HG03558 (cell line): ENCODE results near the gene DCANP1.

ENCODE experiments used
- ATAC-seq: cut with Tn5 transposase; IDR thresholded peaks from one replicate; pipeline ENCODE4 v1.9.1; 2021; ENCODE audit warnings: moderate number of reproducible peaks; ENCODE audit not compliant: unreplicated experiment; ENCODE audit errors: extremely low read depth

DCANP1 gene

DNA sequence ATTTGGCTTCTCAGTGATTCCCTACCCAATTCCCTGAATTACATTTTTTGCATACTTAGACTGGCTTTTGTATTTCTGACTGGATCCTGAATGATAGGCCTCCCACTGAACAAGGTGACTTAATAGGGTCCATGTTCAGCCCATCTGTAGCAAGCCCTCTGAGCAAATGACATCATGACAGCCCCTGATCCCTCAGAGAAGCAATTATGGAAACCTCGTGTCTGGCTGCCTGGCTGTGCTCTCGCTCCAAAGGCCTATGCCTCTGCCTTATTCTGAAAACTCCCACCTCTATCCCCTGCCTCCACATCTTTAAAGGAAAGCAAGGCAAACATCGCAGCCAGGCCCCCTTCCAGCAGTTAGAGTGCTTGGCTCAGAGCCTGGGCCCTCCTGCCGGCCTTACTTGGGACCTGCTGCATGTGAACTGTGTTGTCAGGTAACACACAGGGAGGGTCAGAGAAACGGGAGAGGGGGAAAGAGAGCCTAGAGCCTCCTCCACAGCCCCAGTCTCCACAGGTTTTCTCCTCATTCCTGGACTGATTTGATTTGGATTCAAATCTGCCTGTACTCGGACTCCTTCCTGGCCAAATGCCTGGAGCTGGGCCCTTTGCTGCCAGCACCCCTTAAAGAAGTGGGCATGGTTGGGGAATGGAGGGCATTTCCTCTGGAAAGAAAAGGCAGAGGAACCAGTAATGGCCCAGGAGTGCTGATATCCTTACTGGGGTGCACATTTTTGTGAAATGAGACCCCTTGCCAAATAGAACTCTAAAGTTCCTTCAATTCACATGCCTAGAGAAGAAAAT, 3.8 kb downstream of the DCANP1 start:
- ATAC-seq, result no peak

DNA sequence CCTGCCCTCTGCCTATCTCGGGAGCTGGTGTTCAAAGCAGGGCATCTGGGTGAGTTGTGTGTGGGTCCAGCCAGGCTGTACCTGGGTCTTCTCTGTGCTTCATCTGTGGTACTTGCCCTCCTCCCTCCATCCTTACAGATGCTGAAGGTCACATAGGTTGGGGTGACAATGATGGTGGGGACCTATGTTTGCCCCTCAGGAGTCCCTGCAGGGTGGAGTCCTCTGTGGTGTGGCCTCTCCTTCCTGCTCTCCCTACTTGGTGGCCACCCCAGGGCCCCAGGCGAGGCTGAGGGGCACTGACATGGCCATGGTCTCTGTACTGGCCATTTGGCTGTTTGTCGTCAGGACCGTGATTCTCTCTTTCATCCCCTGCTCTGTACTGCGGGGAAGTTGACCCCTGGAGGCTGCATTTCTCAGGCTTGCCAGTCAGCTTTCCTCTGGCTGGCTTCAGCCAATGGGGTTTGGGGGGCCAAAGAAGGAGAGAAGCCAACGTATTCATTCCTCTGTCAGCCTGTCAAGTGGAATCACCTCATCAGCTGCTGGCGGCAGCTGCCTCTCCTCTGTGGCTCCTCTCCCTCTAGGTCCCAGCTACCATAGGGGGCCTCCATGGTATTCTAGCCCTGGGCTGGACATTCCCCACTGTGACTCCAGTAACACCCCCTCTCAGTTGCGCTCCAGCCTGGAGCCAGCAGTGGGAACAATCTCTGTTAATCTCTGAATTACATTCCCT, 4.6 kb downstream of the DCANP1 start:
- ATAC-seq, result no peak

DNA sequence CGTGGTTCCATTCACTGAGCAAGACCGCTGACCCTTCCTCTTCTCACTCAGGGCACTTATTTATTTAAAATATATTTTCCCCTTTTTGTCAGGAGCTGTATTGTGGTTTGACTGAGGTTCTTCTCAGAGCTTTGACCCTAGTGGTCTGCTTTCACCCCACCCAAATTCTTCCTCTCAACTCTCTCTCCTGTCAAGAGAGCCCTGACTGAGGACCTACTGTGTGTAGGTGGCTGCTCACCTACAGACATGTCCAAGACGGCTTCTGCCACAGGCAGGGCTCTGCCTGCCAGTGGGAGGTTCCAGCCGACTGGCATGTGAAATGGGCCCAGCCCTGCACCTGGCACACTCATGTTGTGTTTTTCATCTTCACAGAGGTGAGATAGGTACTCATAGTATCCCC, 5.2 kb downstream of the DCANP1 start:
- no peak for ATAC-seq

DNA sequence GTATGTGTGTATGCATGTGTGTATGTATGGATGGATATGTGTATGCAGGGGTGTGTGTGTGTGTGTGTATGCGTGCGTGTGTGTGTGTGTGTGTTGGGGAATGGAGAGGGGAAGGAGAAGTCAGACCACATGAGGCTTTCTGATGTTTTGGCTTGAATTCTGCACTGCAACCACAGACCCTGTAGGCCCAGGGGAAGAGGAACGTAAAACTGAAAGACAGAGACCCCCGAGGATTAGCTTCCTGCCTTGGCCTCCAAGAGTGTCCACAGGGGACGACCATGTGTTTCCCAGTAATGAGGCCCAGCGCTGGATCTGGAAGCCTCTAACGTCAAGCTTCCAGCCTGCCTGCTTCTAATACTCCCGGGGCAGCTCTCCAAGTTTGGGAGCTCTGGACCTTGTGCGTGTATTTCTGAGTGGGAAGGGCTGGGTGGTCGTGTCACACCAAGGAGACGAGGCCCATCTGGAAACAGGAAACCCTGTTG, 5.8 kb downstream of the DCANP1 start:
- ATAC-seq, result no peak

DNA sequence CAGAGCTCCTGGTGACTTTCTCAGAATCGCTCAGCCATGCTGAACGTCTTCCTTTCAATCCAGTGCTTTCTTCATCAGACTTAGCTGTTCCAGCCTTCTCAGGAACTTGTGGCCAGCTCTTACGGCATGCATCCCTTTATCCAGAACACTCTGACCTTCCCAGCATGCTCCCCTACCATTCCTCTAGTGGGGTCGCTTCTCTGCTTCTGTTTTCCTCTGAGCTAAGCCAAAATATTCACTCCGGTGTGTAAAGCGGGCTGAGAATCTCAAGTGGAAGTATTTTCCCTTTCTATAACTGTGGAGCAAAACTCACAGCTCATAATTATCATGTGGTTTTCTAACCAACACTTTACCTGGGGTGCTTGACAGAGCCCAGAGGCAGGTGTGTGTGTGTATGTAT, 6.2 kb downstream of the DCANP1 start:
- ATAC-seq, result no peak

DNA sequence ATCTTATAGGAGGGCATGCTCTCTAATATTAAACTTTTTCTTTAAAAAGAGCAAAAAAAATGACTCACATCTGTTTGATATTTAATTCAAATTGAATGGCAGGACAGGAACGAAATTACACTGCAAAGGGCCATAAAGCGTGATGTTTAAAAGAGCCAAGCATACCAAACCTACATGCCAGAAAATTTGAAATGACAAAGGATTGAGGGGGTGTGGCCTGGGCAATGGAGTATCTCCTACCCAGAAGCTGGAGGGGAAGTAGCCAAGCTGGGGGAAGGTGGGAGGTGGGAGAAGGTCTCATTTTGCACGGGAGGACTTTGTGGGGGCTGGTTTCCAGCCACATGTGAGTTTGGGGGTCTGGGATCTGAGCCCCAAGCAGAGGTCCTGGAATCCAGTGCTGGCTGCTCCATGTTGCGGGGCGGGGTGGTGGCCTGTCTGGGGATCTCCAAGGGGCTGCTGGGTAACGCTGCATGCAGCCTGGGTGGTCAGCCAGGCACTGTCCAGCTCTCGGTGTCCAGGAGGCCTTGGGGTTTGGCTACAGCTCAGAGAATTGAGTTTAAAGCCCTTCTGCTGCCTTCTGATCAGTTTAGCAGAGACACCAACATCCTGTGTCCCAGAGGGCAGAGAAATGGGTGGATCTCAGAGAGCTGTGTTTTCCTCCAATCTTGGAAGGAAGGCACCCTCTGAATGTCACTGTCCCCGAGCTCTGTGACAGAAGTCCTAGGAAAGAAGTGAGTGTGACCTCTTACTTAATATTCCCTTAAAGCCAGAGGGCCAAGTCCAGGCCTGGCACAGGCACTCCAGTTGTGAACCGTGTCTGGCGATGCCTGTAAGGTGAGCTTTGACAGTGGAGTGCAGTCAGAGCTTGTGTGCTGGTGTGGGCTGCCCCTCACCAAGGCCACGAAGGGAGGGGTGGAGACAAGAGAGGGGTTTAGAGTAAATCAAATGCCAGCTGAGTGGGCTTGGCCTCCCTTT, 7.6 kb downstream of the DCANP1 start:
- ATAC-seq, result no peak

DNA sequence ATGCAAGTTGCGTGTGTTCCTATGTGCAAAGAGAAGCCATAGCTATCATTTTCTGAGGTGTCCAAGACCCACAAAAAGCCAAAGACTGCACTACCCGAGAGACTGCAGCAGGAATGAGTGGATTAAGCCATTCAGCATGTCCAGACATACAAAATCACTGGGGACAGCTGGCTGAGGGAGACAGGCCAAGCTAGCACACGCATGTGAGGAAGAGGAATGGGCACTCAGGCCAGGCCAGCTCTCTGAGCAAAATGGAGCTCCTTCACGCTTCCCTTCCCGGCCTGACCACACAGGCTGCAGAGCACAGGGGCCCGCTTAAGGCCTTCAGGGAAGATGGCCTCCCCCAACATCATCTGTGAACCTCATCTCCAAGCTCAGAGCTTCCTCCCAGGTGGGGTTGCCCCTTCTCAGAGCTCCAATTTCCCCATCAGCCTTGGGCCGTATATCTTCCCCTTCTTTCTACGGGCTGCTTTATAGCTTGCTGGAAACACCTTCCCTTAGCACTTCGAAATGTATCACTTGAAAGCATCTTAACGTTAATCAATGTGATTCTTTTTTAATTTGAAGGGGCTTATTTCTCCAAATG, 8.4 kb downstream of the DCANP1 start:
- ATAC-seq, result no peak

DNA sequence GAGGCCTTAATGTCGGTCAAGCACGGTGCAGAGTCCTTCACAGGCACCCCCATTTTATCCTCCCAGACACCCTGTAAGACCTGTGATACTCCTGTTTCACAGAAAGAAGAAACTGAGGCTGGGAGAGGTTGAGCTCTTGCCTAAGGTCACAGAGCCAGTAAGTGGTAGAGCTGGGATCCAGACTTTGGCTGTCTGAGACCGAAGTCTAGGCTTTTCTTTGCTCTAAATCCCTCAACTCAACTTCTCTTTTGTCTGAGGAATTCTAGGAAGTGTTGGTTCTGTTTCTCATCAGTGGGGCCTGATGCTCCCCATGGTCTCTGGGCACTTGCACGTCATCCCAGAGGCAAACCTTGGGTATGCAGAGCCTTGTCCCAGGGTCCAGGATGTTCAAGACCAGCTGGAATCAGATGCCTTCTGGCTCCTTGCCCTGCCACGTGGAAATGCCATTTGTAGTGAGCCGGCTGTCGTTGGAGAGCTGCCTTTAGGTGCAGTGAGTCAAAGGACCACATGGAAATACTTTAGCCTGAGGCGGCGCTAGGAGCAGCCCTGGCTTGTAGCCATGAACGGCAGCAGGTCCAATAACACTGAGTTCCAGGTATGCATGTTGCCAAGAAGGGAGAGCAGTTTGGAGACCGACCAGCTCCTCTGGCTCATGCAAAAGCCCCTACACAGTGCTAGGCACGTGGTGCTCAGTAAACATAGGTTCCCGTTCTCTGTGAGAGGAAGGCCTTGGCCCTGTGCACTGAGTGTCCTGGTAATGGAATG, 9.2 kb downstream of the DCANP1 start:
- no peak for ATAC-seq

DNA sequence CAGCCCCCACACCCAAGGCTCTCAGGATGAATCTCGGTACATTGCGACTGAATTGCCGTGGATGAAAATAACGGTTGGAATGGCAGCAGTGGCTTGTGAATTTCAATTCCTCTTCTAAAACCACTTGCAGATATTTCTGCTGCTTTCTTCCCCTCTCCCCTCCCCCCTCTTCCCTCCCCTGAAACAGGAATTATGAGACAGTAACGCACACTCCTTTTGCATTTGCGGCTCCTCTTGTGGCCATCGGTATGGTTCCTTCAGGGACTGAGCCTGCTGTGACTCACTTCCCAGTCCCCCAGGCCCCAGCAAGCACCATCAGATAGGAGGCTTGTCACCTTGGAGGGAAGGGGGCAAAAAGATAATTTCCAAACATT, 9.7 kb downstream of the DCANP1 start:
- ATAC-seq, result no peak

DNA sequence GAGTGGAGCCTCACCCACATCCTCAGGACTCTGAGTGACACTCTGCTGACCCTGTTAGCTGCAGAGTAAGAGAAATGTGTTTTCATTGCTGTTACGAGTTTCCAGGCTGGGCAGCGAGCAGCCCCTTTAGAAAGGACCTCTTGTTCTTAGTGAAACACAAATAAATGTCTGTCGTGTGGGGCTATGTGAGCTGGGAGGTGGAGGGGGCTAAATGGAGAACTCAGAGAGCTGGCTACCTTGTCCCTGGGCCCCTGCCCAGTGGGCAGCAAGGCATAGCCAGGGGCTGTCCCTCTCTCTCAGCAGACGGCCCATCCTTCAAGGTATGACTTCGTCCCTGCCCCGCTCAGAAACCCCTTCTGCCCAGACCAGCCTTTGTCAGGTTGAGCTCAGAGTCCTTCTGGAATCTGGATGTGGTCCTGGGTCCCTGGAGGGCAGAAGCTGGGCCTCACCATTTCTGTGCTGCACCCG, 10.2 kb downstream of the DCANP1 start:
- no peak for ATAC-seq

DNA sequence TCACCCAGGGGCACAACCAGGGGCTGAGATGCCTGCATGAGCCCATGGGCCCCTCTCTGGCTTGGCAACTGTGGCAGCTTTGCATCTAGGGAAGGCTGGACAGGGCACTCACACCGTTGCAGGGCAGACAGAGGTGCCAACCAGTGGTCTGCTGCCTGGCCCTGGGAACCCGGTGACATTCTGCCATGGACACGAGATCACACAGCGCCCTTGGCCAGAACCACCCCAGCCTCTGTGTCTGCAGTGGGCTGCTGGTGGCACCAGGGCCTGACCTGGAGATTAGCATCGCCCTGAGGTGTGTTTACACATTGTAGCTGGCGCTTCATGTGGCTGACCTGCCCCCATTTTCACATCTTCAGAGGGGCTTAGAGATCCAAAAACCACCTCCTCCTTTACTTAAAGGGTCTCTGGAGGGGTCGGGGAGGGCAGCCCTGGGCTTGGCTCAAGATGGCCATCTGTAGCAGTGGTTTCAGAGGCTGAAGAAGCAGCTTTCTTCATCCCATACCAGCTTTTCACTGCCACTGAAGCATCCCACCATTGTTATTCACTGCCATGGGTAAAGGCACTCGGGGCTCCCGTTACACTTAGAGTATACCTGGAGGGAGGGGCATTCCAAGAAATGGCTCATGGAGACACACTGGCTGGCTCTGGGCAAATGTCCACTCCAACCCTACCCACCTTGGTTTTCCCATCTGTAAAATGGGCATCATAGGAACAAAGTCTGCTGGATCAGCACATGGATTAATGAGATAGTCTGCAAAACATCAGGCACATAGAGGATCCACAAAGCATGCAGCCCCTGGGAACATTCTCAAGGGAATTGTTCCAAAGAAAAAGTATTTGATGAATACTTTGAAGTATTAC, 11.4 kb downstream of the DCANP1 start:
- no peak for ATAC-seq

DNA sequence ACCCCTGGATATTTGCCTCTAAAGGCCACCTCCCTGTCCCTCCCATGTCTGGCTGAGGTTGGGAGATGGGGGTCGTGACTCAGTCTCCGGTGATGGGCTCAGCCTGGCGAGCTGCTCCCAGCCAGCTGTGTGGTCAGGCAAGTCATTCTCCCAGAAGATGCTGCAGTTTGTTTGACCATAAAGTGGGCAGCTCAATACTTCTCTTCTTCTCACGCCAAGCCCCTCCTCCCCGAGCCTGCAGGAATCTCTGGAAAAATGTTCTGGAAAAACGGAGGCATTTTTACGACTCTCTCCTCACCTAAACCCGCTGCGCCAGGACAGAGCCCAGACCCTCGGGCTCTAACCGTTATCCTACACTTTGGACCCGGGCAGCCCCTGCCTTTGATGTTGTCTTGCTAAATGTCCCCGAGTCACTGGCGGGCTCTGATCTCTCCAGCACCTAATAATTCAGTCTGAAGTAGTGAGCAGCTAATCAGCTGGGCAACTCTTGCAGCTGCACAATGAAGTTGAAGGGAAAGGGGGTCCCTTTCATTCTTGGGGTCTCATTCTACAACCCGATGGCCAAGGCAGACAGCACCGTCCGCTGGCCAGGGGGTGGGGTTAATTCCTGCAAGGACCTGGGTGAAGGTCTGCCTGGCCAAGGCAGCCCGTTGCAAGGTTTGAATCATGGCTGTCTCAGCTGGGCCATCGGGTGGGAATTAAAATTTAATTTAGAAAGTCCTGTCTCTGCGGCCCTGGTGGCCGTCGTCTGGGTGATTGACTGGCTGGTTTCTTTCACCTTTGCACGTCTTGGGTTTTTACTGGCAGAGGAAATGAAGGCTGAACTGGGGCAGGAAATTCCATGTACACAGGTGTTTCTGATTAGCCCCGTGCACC, 12.3 kb downstream of the DCANP1 start:
- ATAC-seq, result no peak

DNA sequence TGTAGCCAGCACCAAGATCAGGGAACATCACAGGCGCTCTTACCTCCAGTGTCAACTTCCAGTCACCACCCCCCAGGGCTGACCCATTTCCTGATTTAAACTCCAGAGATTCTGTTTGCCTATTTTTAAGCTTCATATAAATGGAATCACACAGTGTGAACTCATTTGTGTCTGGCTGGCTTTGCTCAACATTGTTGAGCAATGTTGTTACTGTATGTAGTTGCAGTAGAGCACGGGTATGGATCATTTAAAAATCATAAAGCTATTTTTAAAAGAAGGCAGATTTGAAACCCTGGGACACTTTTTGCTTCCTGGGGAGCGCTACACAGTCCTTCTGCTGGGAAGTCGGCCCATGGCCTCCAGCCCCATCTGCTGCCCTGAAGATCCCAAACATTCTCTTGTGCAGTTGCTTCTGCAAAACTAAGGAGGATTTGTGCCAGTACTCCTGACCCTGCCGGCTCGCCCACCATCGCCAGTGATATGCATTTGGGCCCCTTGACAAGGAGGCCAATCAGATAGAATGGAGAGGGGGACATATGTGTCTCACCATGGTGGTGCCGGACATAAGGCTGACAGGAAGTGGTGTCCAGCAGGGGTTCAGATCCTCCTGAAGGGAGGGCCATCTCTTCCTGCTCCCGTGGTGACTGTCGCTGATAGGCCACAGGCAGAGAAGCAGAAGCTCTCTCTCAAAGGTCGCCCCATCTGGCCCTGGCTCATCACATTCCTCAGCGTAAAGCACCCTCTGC, 13.3 kb downstream of the DCANP1 start:
- ATAC-seq, result no peak

DNA sequence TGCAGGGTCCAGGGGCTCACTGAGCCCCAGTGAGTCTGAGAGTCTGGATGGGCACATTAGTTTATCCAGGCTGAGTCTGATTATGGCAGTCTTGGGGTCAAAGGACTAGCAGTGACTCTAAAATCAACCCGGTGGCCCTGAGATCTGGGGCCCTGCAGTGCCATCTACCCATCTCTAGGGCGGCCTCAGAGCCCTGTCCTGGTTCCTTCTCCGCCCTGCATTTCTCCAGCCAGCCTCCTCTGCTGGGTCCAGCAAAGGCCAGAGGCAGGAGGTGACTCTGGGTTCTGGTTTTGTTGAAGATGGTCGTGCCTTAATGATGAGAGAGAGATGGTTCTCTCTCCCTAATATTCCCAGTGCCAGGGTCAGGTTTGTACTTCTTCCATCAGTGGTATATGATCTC, 15.0 kb downstream of the DCANP1 start:
- ATAC-seq, result no peak

DNA sequence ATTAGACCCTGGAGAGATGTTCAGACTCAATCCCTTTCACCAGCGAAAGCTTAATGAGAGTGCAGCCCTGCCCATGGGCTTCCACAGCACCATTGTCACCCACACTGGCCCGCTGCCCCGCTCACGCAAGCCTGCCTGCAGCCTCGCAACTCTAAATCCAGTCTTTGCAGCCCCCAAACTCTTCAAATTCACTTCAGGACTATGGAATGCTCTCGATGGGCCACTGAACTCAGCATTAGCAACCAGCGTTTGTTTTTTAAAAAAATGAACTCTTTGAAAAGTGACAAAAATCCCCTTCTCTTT, 17.1 kb downstream of the DCANP1 start:
- no peak for ATAC-seq

DNA sequence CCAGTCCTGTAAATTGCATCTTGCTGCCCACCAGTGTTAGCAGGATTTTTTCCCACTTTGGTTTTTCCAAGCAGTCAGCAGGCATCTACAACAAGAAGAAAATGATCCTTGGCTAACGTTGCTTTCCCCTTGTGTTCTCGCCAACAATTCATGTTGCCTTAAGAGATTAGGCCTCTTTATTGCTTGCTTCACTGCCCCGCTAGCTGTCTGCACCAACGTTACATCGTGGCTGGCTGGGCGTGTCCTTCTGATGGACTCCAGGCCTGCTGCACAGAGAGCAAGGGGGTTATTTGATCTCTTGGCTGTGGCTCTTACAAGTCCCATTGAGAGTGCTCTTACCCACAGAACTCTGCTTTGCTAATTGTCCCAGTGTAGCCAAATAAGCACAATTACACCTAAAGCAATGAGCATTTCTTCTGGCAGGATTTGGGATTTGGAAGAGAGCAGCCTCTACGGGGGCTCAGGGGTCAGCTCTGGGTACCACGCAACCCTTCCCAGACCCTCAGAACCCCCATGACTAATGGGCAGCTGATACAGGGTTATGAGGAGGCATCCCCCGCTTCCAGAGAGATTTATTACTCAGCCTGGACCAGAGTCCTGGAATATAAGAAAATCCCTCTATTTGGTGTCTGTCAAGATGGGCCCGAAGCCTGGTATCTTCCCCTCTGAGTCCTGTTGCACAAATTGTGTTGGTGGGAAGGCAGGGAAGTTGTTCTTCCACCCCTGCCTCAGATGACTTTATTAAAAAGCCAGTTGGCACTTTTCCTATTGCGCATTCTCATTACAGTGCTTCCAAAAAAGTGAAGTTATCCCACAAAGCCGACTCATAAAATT, 17.6 kb downstream of the DCANP1 start:
- ATAC-seq, result no peak
